ENCODE data around the gene SIPA1L3.

Gene SIPA1L3

DNA sequence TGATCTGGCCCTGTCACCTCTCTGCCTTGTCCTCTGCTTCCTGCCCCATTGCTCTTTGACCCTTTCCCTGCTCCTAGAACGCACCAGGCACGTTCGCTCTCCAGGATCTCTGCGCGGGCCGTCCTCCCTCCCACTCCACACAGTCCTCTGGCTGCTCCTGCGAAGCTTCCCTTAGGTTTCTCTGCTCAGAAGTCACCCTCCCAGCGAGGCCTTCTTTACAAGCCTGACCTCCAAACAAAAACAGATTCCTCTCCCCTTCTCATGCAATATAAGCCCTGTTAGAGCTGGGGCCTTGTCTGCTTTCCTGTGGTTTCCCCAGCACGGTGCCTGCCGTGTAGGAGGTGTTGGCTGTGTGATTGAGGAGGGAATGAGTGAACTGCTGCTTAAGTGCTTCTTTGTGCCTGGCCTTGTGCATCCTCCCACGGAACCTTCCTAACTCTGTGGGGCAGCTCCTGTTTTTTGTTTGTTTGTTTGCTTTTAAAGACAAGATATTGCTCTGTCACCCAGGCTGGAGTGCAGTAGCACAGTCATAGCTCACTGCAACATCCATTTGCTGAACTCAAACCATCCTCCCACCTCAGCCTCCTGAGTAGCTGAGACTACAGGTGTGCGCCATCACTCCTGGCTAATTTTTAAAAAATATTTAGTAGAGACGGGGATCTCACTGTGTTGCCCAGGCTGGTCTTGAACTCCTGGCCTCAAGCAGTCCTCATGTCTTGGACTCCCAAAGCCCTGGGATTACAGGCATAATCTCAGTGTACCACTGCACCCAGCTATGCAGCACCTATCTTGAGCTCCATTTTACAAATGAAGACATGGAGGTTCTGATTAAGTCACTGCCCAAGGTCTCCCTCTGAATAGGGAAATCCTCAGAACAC is 82.0 kb downstream of the SIPA1L3 start:
- Histone ChIP-seq H3K4me1 (ENCODE audit: control insufficient read depth, insufficient read depth, low read length, poor library complexity, severe bottlenecking) (no peaks in the 10 kb centered on the region), H3K36me3 (ENCODE audit: control insufficient read depth, insufficient read depth, low read length) (no peaks in the 10 kb centered on the region), H3K27ac (ENCODE audit: low read depth, low read length, severe bottlenecking) (no peak overlapping the region), H3K9me3 (ENCODE audit: control insufficient read depth, low read length) (no peaks in the 10 kb centered on the region), H3K4me3 (ENCODE audit: extremely low read depth, insufficient read depth, low read length, poor library complexity, severe bottlenecking) (no peak overlapping the region)
- WGBS, 2 experiments (ENCODE audit: insufficient coverage in 2 of 2): 32 to 38% methylated on average over 9 to 11 of the region's 13 CpGs

DNA sequence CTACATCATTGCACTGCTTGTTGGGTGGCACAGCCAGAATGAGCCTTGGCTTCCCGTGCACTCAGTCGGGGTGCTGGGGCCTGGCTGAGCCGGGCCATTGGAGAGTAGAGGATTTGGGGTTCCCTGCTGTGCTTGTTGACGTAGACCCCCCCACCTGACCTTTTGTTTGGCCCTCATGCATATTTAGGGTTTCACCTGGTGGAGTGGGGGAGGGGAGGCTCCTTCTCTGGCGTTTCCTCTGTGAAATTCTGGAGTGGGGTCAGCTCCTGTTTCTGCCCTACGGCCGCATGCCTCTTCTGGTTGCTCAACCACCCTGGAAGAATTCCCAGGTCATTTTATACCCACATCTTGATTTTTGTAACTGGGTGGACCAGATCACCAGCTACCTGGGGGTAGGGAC is 82.8 kb downstream of the SIPA1L3 start:
- H3K36me3 ChIP-seq (ENCODE audit: control insufficient read depth, insufficient read depth, low read length): no peaks in the 10 kb centered on the region
- no peak overlapping the region for H3K4me3 ChIP-seq (ENCODE audit: extremely low read depth, insufficient read depth, low read length, poor library complexity, severe bottlenecking)
- no peaks in the 10 kb centered on the region for H3K9me3 ChIP-seq (ENCODE audit: control insufficient read depth, low read length)
- WGBS, 2 experiments (ENCODE audit: insufficient coverage in 2 of 2): no CpG with 5 or more reads among the region's 7 CpGs
- H3K27ac ChIP-seq (ENCODE audit: low read depth, low read length, severe bottlenecking): no peak overlapping the region
- H3K4me1 ChIP-seq (ENCODE audit: control insufficient read depth, insufficient read depth, low read length, poor library complexity, severe bottlenecking): no peaks in the 10 kb centered on the region

DNA sequence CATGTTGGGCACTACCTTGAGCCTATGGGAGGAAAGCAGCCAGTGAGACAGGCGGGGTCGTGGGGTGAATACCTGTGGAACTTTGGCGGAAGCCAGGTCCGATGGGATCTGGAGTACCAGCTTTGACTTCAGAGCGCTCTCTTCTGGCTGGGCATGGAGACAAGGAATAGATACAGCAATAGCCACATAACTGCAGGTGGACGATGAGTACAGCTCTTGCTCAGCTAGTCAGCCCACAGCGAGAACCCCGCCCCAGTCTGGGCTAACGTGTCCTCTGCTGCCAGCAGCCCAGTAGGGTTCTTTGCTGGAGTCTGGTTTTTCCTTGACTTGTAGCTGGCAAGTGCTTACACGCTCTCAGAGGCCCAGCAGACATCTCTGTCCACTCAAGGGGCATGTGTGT is 83.4 kb downstream of the SIPA1L3 start:
- no peaks in the 10 kb centered on the region for H3K9me3 ChIP-seq (ENCODE audit: control insufficient read depth, low read length)
- H3K27ac ChIP-seq (ENCODE audit: low read depth, low read length, severe bottlenecking): no peak overlapping the region
- H3K4me3 ChIP-seq (ENCODE audit: extremely low read depth, insufficient read depth, low read length, poor library complexity, severe bottlenecking): no peak overlapping the region
- no peaks in the 10 kb centered on the region for H3K4me1 ChIP-seq (ENCODE audit: control insufficient read depth, insufficient read depth, low read length, poor library complexity, severe bottlenecking)
- WGBS, 2 experiments (ENCODE audit: insufficient coverage in 2 of 2): 79 to 83% methylated on average over 8 of the region's 10 CpGs
- H3K36me3 ChIP-seq (ENCODE audit: control insufficient read depth, insufficient read depth, low read length): no peaks in the 10 kb centered on the region

DNA sequence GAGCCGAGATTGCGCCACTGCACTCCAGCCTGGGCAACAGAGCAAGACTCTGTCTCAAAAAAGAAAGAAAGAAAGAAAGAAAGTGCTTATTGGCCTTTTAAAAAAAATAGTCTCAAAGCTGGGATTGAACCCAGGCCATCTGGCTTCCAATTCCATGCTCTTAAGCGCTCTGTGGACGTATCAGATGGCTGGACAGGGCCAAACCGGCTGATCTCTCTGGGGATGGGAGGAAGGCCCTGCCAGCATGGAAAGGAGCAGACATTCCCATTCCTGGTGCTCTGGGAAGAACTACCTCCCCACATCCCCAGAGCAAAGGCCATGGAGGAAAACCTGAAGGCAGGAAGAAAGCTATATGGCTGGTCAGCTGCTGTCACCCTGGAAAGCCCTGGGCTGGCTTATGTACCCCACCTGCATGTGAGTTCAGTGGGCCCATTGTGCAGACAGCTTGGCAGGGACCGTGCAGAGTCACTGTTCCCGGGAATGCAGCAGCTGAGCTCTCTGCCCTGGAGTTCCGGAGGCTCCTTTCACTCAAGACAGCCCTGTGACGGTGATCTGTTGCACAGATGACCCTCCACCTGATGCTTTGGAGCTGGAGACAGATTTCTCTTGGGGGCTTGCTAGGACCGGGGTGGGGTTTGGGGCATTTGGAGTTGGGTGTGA is 84.3 kb downstream of the SIPA1L3 start:
- Histone ChIP-seq H3K27ac (ENCODE audit: low read depth, low read length, severe bottlenecking) (no peak overlapping the region), H3K4me1 (ENCODE audit: control insufficient read depth, insufficient read depth, low read length, poor library complexity, severe bottlenecking) (no peaks in the 10 kb centered on the region), H3K36me3 (ENCODE audit: control insufficient read depth, insufficient read depth, low read length) (no peaks in the 10 kb centered on the region), H3K9me3 (ENCODE audit: control insufficient read depth, low read length) (no peaks in the 10 kb centered on the region), H3K4me3 (ENCODE audit: extremely low read depth, insufficient read depth, low read length, poor library complexity, severe bottlenecking) (no peak overlapping the region)
- 91 to 92% methylated on average over 6 to 7 of the region's 10 CpGs for WGBS, 2 experiments (ENCODE audit: insufficient coverage in 2 of 2)

DNA sequence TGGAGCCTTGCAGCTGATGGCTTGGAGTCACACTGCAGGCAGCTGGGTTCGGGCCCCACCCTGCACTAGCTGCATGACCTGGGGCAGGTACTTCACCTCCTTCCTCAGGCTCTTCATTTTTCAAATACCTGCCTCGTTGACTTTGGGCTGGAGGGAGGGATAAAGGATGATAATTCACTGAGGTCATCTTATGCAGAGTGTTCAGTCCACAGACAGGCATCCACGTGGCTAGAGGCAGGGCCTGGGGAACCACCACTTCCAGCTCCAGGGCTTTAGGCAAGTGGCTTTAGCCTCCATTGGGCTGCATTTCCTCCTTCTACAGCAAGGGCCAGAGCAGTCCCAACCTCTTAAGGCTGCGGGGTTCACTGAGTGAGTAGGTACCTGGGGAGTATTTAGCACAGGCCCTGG is 84.8 kb downstream of the SIPA1L3 start:
- H3K27ac ChIP-seq (ENCODE audit: low read depth, low read length, severe bottlenecking): no peak overlapping the region
- 50 to 94% methylated on average over 1 to 2 of the region's 4 CpGs for WGBS, 2 experiments (ENCODE audit: insufficient coverage in 2 of 2)
- no peaks in the 10 kb centered on the region for H3K36me3 ChIP-seq (ENCODE audit: control insufficient read depth, insufficient read depth, low read length)
- no peaks in the 10 kb centered on the region for H3K9me3 ChIP-seq (ENCODE audit: control insufficient read depth, low read length)
- no peak overlapping the region for H3K4me3 ChIP-seq (ENCODE audit: extremely low read depth, insufficient read depth, low read length, poor library complexity, severe bottlenecking)
- H3K4me1 ChIP-seq (ENCODE audit: control insufficient read depth, insufficient read depth, low read length, poor library complexity, severe bottlenecking): no peaks in the 10 kb centered on the region

DNA sequence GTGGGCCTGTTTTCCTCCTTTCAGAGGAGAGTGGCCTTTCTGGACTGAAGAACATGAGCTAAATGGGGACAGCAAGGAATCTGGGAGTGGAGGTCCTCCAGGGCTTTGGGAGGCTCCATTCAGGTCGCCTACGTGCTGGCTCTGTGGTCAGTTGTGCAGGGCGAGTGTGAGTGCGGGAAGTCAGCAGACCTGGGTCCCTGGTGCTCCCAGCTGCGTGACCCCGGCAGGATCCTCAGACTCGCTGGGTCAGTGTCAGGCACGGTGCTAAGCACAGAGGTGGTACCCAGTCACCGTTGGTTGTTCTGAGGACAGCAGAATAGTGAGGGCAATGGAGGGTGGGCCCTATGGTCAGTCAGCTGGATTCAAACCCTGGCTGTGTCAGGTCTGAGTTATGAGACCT is 85.8 kb downstream of the SIPA1L3 start:
- Histone ChIP-seq H3K27ac (ENCODE audit: low read depth, low read length, severe bottlenecking) (no peak overlapping the region), H3K9me3 (ENCODE audit: control insufficient read depth, low read length) (no peaks in the 10 kb centered on the region), H3K4me1 (ENCODE audit: control insufficient read depth, insufficient read depth, low read length, poor library complexity, severe bottlenecking) (no peaks in the 10 kb centered on the region), H3K36me3 (ENCODE audit: control insufficient read depth, insufficient read depth, low read length) (no peaks in the 10 kb centered on the region), H3K4me3 (ENCODE audit: extremely low read depth, insufficient read depth, low read length, poor library complexity, severe bottlenecking) (no peak overlapping the region)
- WGBS, 2 experiments (ENCODE audit: insufficient coverage in 2 of 2): 96 to 97% methylated on average over 8 to 9 of the region's 9 CpGs

DNA sequence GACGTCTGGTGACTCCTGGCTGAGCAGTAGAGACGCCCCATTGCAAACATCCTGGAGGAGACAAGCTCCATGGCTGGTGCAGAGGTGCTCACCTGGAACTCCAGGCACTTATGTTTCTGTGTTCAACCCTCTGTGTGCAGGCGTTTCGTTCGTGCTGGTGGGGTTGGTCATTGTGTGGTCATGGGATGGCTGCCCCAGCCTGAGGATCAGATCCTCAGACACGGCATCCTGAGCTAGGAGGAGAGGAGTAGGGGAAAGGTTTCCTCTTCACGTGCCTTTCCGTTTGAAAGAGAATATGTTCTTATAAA is 87.8 kb downstream of the SIPA1L3 start:
- Histone ChIP-seq H3K9me3 (ENCODE audit: control insufficient read depth, low read length) (no peaks in the 10 kb centered on the region), H3K4me1 (ENCODE audit: control insufficient read depth, insufficient read depth, low read length, poor library complexity, severe bottlenecking) (peaks cover 9% of the 10 kb centered on the region), H3K36me3 (ENCODE audit: control insufficient read depth, insufficient read depth, low read length) (no peaks in the 10 kb centered on the region), H3K4me3 (ENCODE audit: extremely low read depth, insufficient read depth, low read length, poor library complexity, severe bottlenecking) (no peak overlapping the region), H3K27ac (ENCODE audit: low read depth, low read length, severe bottlenecking) (no peak overlapping the region)
- 71 to 89% methylated on average over 3 to 5 of the region's 8 CpGs for WGBS, 2 experiments (ENCODE audit: insufficient coverage in 2 of 2)

DNA sequence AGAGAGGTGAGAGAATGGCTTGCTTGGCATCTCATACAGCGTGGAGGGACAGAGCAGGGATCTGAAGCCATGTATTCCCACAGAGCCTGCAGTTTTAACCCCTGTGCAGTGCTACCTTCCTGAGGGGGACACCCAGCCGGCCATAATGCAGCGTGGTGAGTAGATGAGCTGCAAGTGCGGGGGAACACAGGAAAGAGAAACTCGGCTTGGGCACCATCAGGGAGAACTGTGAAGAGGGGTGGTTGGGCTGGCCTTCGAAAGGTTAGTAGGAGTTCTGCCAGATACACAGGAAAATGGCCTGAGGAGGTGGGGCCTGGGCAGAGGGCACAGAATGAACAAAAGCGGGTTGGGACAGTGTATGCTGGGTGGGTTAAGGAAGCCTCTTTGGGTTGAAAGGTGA is 88.3 kb downstream of the SIPA1L3 start:
- Histone ChIP-seq H3K4me3 (ENCODE audit: extremely low read depth, insufficient read depth, low read length, poor library complexity, severe bottlenecking) (no peak overlapping the region), H3K27ac (ENCODE audit: low read depth, low read length, severe bottlenecking) (no peak overlapping the region), H3K4me1 (ENCODE audit: control insufficient read depth, insufficient read depth, low read length, poor library complexity, severe bottlenecking) (peaks cover 10% of the 10 kb centered on the region), H3K9me3 (ENCODE audit: control insufficient read depth, low read length) (no peaks in the 10 kb centered on the region), H3K36me3 (ENCODE audit: control insufficient read depth, insufficient read depth, low read length) (no peaks in the 10 kb centered on the region)
- WGBS, 2 experiments (ENCODE audit: insufficient coverage in 2 of 2): 95 to 98% methylated on average over 7 of the region's 7 CpGs

DNA sequence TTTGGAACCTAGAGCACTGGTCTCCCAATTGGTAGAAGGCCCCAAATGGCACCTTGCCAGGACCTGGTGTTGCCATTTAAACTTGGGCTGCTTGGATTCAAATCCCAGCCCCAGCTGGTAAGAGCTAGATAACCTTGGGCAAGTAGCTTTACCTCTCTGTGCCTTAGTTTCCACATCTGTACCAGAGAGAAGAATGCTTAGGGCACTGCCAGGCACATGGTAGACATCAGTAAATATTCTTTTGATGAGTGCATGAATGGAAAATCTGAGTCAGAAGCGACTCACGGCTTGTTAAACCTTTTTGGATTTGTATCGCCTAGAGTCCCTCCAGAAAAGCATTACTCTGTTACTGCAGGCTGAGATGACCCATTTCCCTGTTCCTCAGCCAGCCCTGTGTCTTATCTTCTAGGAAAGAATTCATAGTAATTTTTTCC is 90.9 kb downstream of the SIPA1L3 start:
- Histone ChIP-seq H3K4me1 (ENCODE audit: control insufficient read depth, insufficient read depth, low read length, poor library complexity, severe bottlenecking) (peaks cover 15% of the 10 kb centered on the region), H3K36me3 (ENCODE audit: control insufficient read depth, insufficient read depth, low read length) (no peaks in the 10 kb centered on the region), H3K4me3 (ENCODE audit: extremely low read depth, insufficient read depth, low read length, poor library complexity, severe bottlenecking) (no peak overlapping the region), H3K9me3 (ENCODE audit: control insufficient read depth, low read length) (no peaks in the 10 kb centered on the region), H3K27ac (ENCODE audit: low read depth, low read length, severe bottlenecking) (peak overlapping the region; percentile 16)
- whole genome bisulfite sequencing, 2 experiments (ENCODE audit: insufficient coverage in 2 of 2): no CpG with 5 or more reads among the region's 3 CpGs

DNA sequence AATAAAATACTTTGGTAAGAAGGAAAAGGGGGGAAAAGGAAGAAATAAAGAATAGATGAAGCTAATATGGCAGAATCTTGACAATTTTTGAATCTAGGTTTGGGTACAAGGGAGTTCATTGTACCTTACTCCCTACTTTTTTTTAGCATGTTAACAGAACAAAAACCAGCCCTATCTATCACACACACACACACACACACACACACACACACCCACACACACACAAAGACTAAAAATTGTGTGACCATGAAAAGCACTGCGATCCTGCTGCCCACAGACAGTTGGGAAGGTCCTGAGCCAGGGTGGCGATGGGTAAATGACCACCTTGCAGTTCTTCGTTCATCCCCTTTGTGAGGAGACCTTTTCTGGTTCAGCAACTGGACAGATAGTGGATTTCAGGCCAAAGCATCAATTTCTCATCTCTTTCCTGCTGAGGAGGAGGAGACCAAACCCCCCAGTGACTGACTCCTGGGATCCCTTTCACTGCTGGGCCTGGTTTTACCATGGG is 91.8 kb downstream of the SIPA1L3 start:
- WGBS, 2 experiments (ENCODE audit: insufficient coverage in 2 of 2): 93 to 95% methylated on average over 2 to 3 of the region's 3 CpGs
- Histone ChIP-seq H3K4me3 (ENCODE audit: extremely low read depth, insufficient read depth, low read length, poor library complexity, severe bottlenecking) (no peak overlapping the region), H3K27ac (ENCODE audit: low read depth, low read length, severe bottlenecking) (no peak overlapping the region), H3K36me3 (ENCODE audit: control insufficient read depth, insufficient read depth, low read length) (no peaks in the 10 kb centered on the region), H3K4me1 (ENCODE audit: control insufficient read depth, insufficient read depth, low read length, poor library complexity, severe bottlenecking) (peaks cover 23% of the 10 kb centered on the region), H3K9me3 (ENCODE audit: control insufficient read depth, low read length) (no peaks in the 10 kb centered on the region)
